Muscle layer of duodenum (tissue), 2 donors: ENCODE results near the gene UPK3B.
"Not testable (repeated sequence)": the region's sequence is repeated elsewhere in the genome, so short reads cannot be mapped to it uniquely, and the experiment has no call there.

Source experiments
- H3K27ac ChIP-seq: one replicate; pipeline ENCODE4 v1.7.0; 2013; ENCODE audit warnings: mild to moderate bottlenecking, low read length
- H3K27me3 ChIP-seq: one replicate; pipeline ENCODE4 v1.7.0; 2013; ENCODE audit warnings: low read depth, mild to moderate bottlenecking, control low read depth, low read length
- H3K36me3 ChIP-seq, 2 donors: one replicate each; pipeline ENCODE4 v1.7.0; 2013; ENCODE audit warnings: low read length in 2 of 2, control low read depth in 1 of 2, mild to moderate bottlenecking in 1 of 2; ENCODE audit not compliant: insufficient read depth in 2 of 2, control insufficient read depth in 1 of 2
- H3K4me1 ChIP-seq, 2 donors: one replicate each; pipeline ENCODE4 v1.7.0; 2013; ENCODE audit warnings: low read length in 2 of 2, mild to moderate bottlenecking in 2 of 2, control low read depth in 1 of 2, moderate library complexity in 1 of 2; ENCODE audit not compliant: insufficient read depth in 2 of 2, control insufficient read depth in 1 of 2
- H3K4me3 ChIP-seq, 2 donors: one replicate each; pipeline ENCODE4 v1.7.0; 2013; ENCODE audit warnings: low read length in 2 of 2, low read depth in 1 of 2, mild to moderate bottlenecking in 1 of 2
- H3K9me3 ChIP-seq, 2 donors: one replicate each; pipeline ENCODE4 v1.7.0; 2013; ENCODE audit warnings: low read length in 2 of 2, control low read depth in 1 of 2, mild to moderate bottlenecking in 1 of 2; ENCODE audit not compliant: control insufficient read depth in 1 of 2
- donor health status: healthy.

The UPK3B gene

GRCh38 chr7:76507723-76508406, 2.5 kb upstream of the UPK3B start:
- H3K4me1 ChIP-seq = no peaks in the 10 kb centered on the region
- H3K36me3 ChIP-seq = peaks cover 0 to 28% of the 10 kb centered on the region in 2 donors
- no peak overlapping the region for H3K4me3 ChIP-seq
- no peaks in the 10 kb centered on the region for H3K9me3 ChIP-seq
- no peak overlapping the region for H3K27ac ChIP-seq
- no peaks in the 10 kb centered on the region for H3K27me3 ChIP-seq

- not testable (repeated sequence) for H3K4me1 ChIP-seq, H3K4me3 ChIP-seq, H3K9me3 ChIP-seq, H3K27ac ChIP-seq, H3K27me3 ChIP-seq
- peaks cover 0 to 10% of the 10 kb centered on the region in 2 donors for H3K36me3 ChIP-seq
These were observed 1.0 kb downstream of the UPK3B start for GRCh38 chr7:76511200-76511910.

GRCh38 chr7:76511911-76512885, 1.8 kb downstream of the UPK3B start:
- H3K36me3 ChIP-seq, H3K27me3 ChIP-seq, H3K27ac ChIP-seq, H3K9me3 ChIP-seq, H3K4me3 ChIP-seq, H3K4me1 ChIP-seq: not testable (repeated sequence)

GRCh38 chr7:76512941-76513816, 2.8 kb downstream of the UPK3B start:
- H3K27ac ChIP-seq = no peak overlapping the region

GRCh38 chr7:76513817-76514799, 3.8 kb downstream of the UPK3B start:
- Histone ChIP-seq H3K9me3 (no peaks in the 10 kb centered on the region), H3K27me3 (no peaks in the 10 kb centered on the region), H3K36me3 (no peaks in the 10 kb centered on the region), H3K4me3 (no peak overlapping the region), H3K4me1 (no peaks in the 10 kb centered on the region), H3K27ac (no peak overlapping the region)

More at GRCh38 chr7:76512941-76513816, 2.8 kb downstream of the UPK3B start:
- H3K27me3 ChIP-seq = no peaks in the 10 kb centered on the region
- H3K4me3 ChIP-seq = no peak overlapping the region
- no peaks in the 10 kb centered on the region for H3K4me1 ChIP-seq
- no peaks in the 10 kb centered on the region for H3K9me3 ChIP-seq
- no peaks in the 10 kb centered on the region for H3K36me3 ChIP-seq

GRCh38 chr7:76514926-76515771, 4.8 kb downstream of the UPK3B start:
- no peak overlapping the region for H3K27ac ChIP-seq
- no peak overlapping the region for H3K4me3 ChIP-seq
- H3K36me3 ChIP-seq = no peaks in the 10 kb centered on the region
- H3K9me3 ChIP-seq = no peaks in the 10 kb centered on the region
- no peaks in the 10 kb centered on the region for H3K27me3 ChIP-seq
- no peaks in the 10 kb centered on the region for H3K4me1 ChIP-seq

GRCh38 chr7:76515999-76516443, 5.7 kb downstream of the UPK3B start:
- Histone ChIP-seq H3K27me3 (no peaks in the 10 kb centered on the region), H3K9me3 (no peaks in the 10 kb centered on the region), H3K27ac (no peak overlapping the region), H3K36me3 (no peaks in the 10 kb centered on the region), H3K4me1 (no peaks in the 10 kb centered on the region), H3K4me3 (no peak overlapping the region)

GRCh38 chr7:76516932-76517331, 6.6 kb downstream of the UPK3B start:
- H3K4me1 ChIP-seq, H3K27ac ChIP-seq, H3K36me3 ChIP-seq, H3K27me3 ChIP-seq, H3K4me3 ChIP-seq, H3K9me3 ChIP-seq: not testable (repeated sequence)

GRCh38 chr7:76526183-76526582, 15.8 kb downstream of the UPK3B start:
- H3K27ac ChIP-seq, H3K27me3 ChIP-seq, H3K4me1 ChIP-seq, H3K36me3 ChIP-seq, H3K9me3 ChIP-seq, H3K4me3 ChIP-seq: not testable (repeated sequence)
